H1 (cell line): ENCODE data around the gene WNT7A. TPM values are rescaled to one million over a fixed set of nuclear protein-coding genes. Genes with fewer than 3 reads are reported as not detected.

Source experiments
- BRCA1 ChIP-seq: IDR thresholded peaks from 2 replicates; pipeline ENCODE4 v1.6.1; 2012; ENCODE audit warnings: low read depth, low read length, improper control_type of control experiment
- CREB1 ChIP-seq: IDR thresholded peaks from 2 replicates; pipeline ENCODE4 v1.6.1; 2012; ENCODE audit warnings: inconsistent platforms
- CTBP2 ChIP-seq: IDR thresholded peaks from 2 replicates; pipeline ENCODE4 v1.7.0; 2011; ENCODE audit warnings: borderline replicate concordance, mild to moderate bottlenecking, moderate library complexity, mixed read lengths, low read length; ENCODE audit not compliant: insufficient read depth, insufficient read length
- GABPA ChIP-seq: IDR thresholded peaks from 2 replicates; pipeline ENCODE4 v1.6.1; 2011; ENCODE audit warnings: mild to moderate bottlenecking, low read length, moderate library complexity, borderline replicate concordance; ENCODE audit not compliant: insufficient read depth
- NRF1 ChIP-seq: IDR thresholded peaks from 2 replicates; pipeline ENCODE4 v1.6.1; 2011; ENCODE audit warnings: mild to moderate bottlenecking, low read depth, low read length, improper control_type of control experiment
- POLR2A ChIP-seq, 2 experiments: IDR thresholded peaks; 1 replicate in 1 of 2; 2 replicates in 1 of 2; pipeline ENCODE4 v1.6.1; 2011; ENCODE audit warnings: low read depth in 2 of 2, low read length in 2 of 2, mild to moderate bottlenecking in 2 of 2; ENCODE audit errors: control extremely low read depth in 1 of 2
- RNF2 ChIP-seq: fragments of 200-900, 300-1000 bp; sonication (generic); IDR thresholded peaks from 2 replicates; pipeline ENCODE4 v1.7.1; 2016; ENCODE audit warnings: borderline replicate concordance, low read depth, mild to moderate bottlenecking, antibody characterized with exemption, low read length; ENCODE audit not compliant: poor library complexity, severe bottlenecking; ENCODE audit errors: missing control alignments
- TCF12 ChIP-seq: IDR thresholded peaks from 2 replicates; pipeline ENCODE4 v1.6.1; 2011; ENCODE audit warnings: low read depth, mild to moderate bottlenecking, low read length
- polyA plus RNA-seq, 7 experiments: library from polyadenylated mRNA; depleted of rRNA in 3 of 7; stranded (reverse) in 5 of 7; unstranded in 2 of 7; fragments of >200 nt in 5 of 7; fragments of 200-250 nt in 2 of 7; gene quantifications; 1 replicate in 5 of 7; 2 replicates in 1 of 7; 4 replicates in 1 of 7; pipeline versions ENCODE4 v1.2.1 to v1.2.3, GENCODE V29; 2011 to 2013; ENCODE audit warnings: missing spikeins in 2 of 7, mixed read lengths in 2 of 7
- total RNA-seq: library from RNA; stranded (reverse); fragmentation: NEBNext Ultra II Directional; extraction: Animal tissue kit (Norgen Biotek cat#: 25700); gene quantifications from 2 replicates; pipeline ENCODE4 v1.2.1, GENCODE V29; 2021

Gene WNT7A
- total and polyA plus RNA-seq, 2 of the 8 experiments (the other 6 are each of a cell fraction or from before 2014, with no cell fraction given), result 0.02 TPM; not detected in 1

- no peak for TF ChIP-seq CREB1
- no peak for TF ChIP-seq BRCA1
- no peak for TF ChIP-seq GABPA
- no peak for TF ChIP-seq TCF12
- TF ChIP-seq CTBP2, result no peak
- no peak for TF ChIP-seq RNF2
- TF ChIP-seq POLR2A (IDR thresholded peaks at IDR 0.05; ENCODE audit: control extremely low read depth in 1 of 2, low read depth in 2 of 2, low read length in 2 of 2), result no peak
- no peak for TF ChIP-seq NRF1
Observed at GRCh38 chr3:13822871-13823585, 56.8 kb downstream of the WNT7A start (continued).
